H54 (cell line): ENCODE results near the gene TWSG1.
"Not testable (repeated sequence)": the region's sequence is repeated elsewhere in the genome, so short reads cannot be mapped to it uniquely, and the experiment has no call there.

Source experiments
- DNase-seq: peaks from one replicate; pipeline ENCODE4 v3.0.0; 2011; ENCODE audit warnings: low spot score, mixed read lengths; ENCODE audit not compliant: insufficient read length
- FAIRE-seq: peaks from 3 replicates; lab custom pipeline; 2011; peaks lifted over from hg19 to GRCh38; lab: Jason Lieb, UNC
- POLR2A ChIP-seq: IDR thresholded peaks from 2 replicates; pipeline ENCODE4 v1.6.1; 2011; ENCODE audit warnings: low read depth, mild to moderate bottlenecking, low read length

The TWSG1 gene

DNA sequence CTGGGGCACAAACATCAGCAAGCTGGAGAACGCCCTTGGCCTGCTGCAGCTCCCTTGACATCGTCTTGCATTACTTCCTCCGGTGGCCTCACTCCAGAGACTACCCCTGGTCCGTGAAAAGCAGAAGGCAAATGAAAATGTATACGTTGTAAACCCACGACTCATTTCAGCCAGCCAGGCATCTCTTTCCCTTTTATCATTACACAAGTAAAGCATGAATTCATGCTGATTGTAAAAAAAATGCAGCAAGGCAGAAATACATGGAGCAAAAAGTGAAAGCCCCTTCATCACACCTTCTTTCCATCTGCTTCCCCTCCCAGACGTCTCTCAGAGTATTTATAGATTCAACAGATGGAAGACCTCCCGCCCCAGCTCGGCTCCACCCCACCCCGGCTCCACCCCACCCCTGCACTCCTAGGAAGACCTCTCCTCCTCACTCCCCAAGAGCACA, 99.1 kb downstream of the TWSG1 start:
- FAIRE-seq (no peak), DNase-seq (no peak)
- no peak for TF ChIP-seq POLR2A

- no peak for DNase-seq
These were observed 99.6 kb downstream of the TWSG1 start for GRCh38 chr18:9434122-9434701.

GRCh38 chr18:9435041-9435440, 100.5 kb downstream of the TWSG1 start:
- DNase-seq (no peak), FAIRE-seq (no peak)
- TF ChIP-seq POLR2A = no peak

More at GRCh38 chr18:9434122-9434701, 99.6 kb downstream of the TWSG1 start:
- no peak for TF ChIP-seq POLR2A
- no peak for FAIRE-seq

- no peak for FAIRE-seq
- DNase-seq = no peak
- TF ChIP-seq POLR2A = no peak
These were observed 101.8 kb downstream of the TWSG1 start for GRCh38 chr18:9436206-9436929.

GRCh38 chr18:9437021-9437437, 102.5 kb downstream of the TWSG1 start:
- TF ChIP-seq POLR2A = no peak
- no peak for FAIRE-seq
- no peak for DNase-seq

- no peak for DNase-seq
- no peak for TF ChIP-seq POLR2A
- FAIRE-seq = no peak
These were observed 103.1 kb downstream of the TWSG1 start for GRCh38 chr18:9437672-9438071.

DNA sequence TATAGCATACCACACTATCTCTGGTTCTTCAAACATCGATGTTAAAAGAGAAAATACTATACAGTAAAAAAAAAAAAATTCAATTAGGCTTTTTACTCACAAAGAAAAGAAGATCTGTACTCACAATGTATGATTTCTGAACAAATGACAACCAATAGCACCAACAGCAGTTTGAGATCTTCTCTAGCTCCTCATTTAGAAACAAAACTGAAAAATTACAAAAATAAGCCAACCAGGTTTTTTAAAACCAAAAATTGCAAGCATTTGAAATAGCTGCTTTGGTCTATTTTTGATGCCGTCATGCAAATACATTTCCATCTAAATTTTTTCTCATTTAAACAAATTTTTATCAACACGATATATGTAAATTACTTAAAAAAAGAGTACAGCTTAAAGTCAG, 106.5 kb downstream of the TWSG1 start:
- FAIRE-seq (no peak), DNase-seq (no peak)
- no peak for TF ChIP-seq POLR2A

DNA sequence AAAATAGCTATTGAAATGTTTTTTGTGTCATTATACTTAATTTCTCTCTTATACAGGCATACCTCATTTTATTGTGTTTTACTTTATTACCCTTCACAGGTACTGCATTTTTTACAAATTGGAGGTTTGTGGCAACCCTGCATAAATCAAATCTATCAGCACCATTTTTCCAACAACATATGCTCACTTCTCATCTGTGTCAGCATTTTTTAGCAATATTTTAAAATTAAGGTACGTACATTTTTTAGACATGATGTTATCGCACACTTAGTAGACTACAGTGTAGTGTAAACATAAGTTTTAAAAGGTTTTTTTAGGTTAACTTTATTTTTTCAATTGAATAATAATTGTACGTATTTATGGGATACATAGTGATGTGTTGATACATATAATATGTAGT, 110.0 kb downstream of the TWSG1 start:
- no peak for TF ChIP-seq POLR2A

DNA sequence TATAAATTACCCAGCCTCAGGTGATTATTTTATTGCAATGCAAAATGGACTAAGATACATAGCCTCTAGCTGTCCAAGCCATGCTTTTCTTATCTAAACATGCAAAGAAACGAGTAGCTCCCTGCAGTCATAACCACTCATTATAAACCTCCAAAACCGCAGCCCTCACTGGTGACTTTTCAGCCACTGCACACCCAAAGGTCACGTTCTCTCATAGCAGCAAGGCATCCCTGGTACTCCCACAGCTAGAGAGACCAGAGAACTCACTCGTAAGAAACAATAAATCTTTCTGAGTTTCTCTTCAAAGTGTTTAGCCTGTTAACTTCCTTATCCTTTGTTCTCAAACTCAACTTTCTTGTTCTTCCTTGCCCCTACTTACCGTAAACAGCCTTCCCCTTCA, 112.3 kb downstream of the TWSG1 start:
- TF ChIP-seq POLR2A = no peak
- no peak for DNase-seq
- no peak for FAIRE-seq

More for the DNA sequence above, 110.0 kb downstream of the TWSG1 start:
- no peak for FAIRE-seq
- no peak for DNase-seq

- TF ChIP-seq POLR2A = no peak
- FAIRE-seq = no peak
- DNase-seq = no peak
These were observed 112.8 kb downstream of the TWSG1 start for GRCh38 chr18:9447334-9447733.

DNA sequence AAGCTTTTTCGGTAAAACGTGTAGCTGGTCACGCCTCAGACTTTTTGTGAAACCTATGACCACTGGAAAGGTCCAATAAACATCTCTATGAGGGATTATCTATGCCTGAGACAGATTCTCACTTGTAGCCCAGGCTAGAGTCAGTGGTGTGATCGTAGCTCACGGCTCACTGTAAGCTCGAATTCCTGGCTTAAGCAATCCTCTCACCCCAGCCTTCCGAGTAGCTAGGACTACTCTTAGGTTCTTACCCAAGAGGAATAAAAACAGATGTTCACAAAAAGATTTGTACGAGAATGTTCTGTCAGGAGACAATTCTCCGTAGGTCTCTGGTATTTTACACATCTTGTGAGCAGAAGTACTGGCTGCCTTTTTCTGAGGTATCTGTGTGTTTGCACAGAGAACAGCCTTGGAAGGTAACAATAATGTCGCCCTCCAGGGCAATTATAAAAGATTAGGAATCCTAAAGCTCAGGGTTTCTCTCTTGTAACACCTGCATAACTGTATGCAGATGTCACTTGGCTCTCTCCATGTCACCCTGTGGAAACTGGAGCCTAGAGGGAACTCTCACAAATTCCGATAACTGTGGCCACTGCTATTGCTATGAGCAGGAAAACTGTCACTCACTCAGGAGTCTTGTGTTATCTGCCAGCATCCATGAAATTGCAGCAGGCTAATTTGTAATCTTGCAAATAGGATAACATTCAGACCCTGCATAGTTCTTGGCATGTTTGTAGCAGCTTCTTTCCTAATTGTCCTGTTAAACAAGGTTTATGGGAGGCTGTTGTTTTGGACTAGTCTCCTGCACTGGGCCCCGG, 115.2 kb downstream of the TWSG1 start:
- TF ChIP-seq POLR2A = no peak
- DNase-seq (no peak), FAIRE-seq (no peak)

GRCh38 chr18:9450920-9451319, 116.3 kb downstream of the TWSG1 start:
- FAIRE-seq = not testable (repeated sequence)

More at GRCh38 chr18:9450920-9451319, 116.3 kb downstream of the TWSG1 start:
- DNase-seq = not testable (repeated sequence)
